GM12878 (cell line): ENCODE results near the gene PLA2G1B. TPM values are rescaled to one million over a fixed set of nuclear protein-coding genes. Genes with fewer than 3 reads are reported as not detected.

Experiments
- BHLHE40 ChIP-seq, 2 experiments: fragments of 450-650 bp in 1 of 2; IDR thresholded peaks; 2 replicates each; pipeline ENCODE4 v1.6.1; 2011 to 2017; ENCODE audit warnings: low read depth in 2 of 2, borderline replicate concordance in 1 of 2, improper control_type of control experiment in 1 of 2, low read length in 1 of 2, mild to moderate bottlenecking in 1 of 2
- EGR1 ChIP-seq, 2 experiments: IDR thresholded peaks; 1 replicate in 1 of 2; 2 replicates in 1 of 2; pipeline ENCODE4 v1.6.1; 2011 to 2012; ENCODE audit warnings: low read depth in 2 of 2, low read length in 2 of 2, borderline replicate concordance in 1 of 2, mild to moderate bottlenecking in 1 of 2, moderate library complexity in 1 of 2
- ETV6 ChIP-seq, 2 experiments: fragments of 450-650 bp in 1 of 2; IDR thresholded peaks in 1 of 2; conservative IDR thresholded peaks in 1 of 2; 2 replicates each; pipeline ENCODE4 v1.6.1; 2014; ENCODE audit warnings: antibody characterized with exemption in 1 of 2, borderline replicate concordance in 1 of 2, low read depth in 1 of 2, mild to moderate bottlenecking in 1 of 2, moderate library complexity in 1 of 2
- FOXM1 ChIP-seq: IDR thresholded peaks from 2 replicates; pipeline ENCODE4 v1.6.1; 2012; ENCODE audit warnings: low read depth, mild to moderate bottlenecking, inconsistent platforms, low read length, moderate library complexity
- HCFC1 ChIP-seq: fragments of 150-350 bp; IDR thresholded peaks from 2 replicates; pipeline ENCODE4 v1.6.1; 2014; ENCODE audit warnings: low read length
- KAT2A ChIP-seq: conservative IDR thresholded peaks from 2 replicates; pipeline ENCODE4 v1.6.1; 2011; ENCODE audit warnings: low read depth, low read length; ENCODE audit not compliant: control insufficient read depth
- NFYA ChIP-seq: IDR thresholded peaks from 2 replicates; pipeline ENCODE4 v1.6.1; 2011; ENCODE audit warnings: low read depth, mild to moderate bottlenecking, low read length, improper control_type of control experiment, borderline replicate concordance
- NFYB ChIP-seq: IDR thresholded peaks from 2 replicates; pipeline ENCODE4 v1.6.1; 2011; ENCODE audit warnings: low read depth, mild to moderate bottlenecking, low read length, improper control_type of control experiment, moderate library complexity; ENCODE audit not compliant: insufficient read depth
- POLR2AphosphoS5 ChIP-seq: IDR thresholded peaks from 2 replicates; pipeline ENCODE4 v1.6.1; 2011; ENCODE audit warnings: mild to moderate bottlenecking, low read length, inconsistent platforms
- RBBP5 ChIP-seq: fragments of 200-600 bp; sonication (generic); conservative IDR thresholded peaks from 2 replicates; pipeline ENCODE4 v1.6.1; 2016
- RELA ChIP-seq: fragments of 450-650 bp; IDR thresholded peaks from 2 replicates; pipeline ENCODE4 v1.8.0; 2014; ENCODE audit warnings: borderline replicate concordance; ENCODE audit not compliant: partially characterized antibody
- SIN3A ChIP-seq: IDR thresholded peaks from 2 replicates; pipeline ENCODE4 v1.6.1; 2012; ENCODE audit warnings: low read depth, low read length, improper control_type of control experiment
- SKIL ChIP-seq: fragments of 450-650 bp; IDR thresholded peaks from 2 replicates; pipeline ENCODE4 v1.6.1; 2017; ENCODE audit warnings: mild to moderate bottlenecking, low read depth, inconsistent platforms; ENCODE audit not compliant: poor library complexity, severe bottlenecking
- SP1 ChIP-seq: IDR thresholded peaks from one replicate; pipeline ENCODE4 v1.6.1; 2011; ENCODE audit warnings: low read depth, low read length
- SREBF1 ChIP-seq: IDR thresholded peaks from 2 replicates; pipeline ENCODE4 v1.6.1; 2012; ENCODE audit warnings: mild to moderate bottlenecking, low read length
- SRF ChIP-seq, 2 experiments: IDR thresholded peaks; 2 replicates each; pipeline ENCODE4 v1.6.1; 2011; ENCODE audit warnings: low read depth in 2 of 2, low read length in 2 of 2, mild to moderate bottlenecking in 1 of 2, moderate library complexity in 1 of 2
- TARDBP ChIP-seq: IDR thresholded peaks from 2 replicates; pipeline ENCODE4 v1.6.1; 2016; ENCODE audit warnings: borderline replicate concordance
- USF2 ChIP-seq: IDR thresholded peaks from 2 replicates; pipeline ENCODE4 v1.6.1; 2011; ENCODE audit warnings: low read depth, low read length, improper control_type of control experiment, borderline replicate concordance
- ZBED1 ChIP-seq: IDR thresholded peaks from 2 replicates; pipeline ENCODE4 v1.6.1; 2016; ENCODE audit warnings: borderline replicate concordance
- ZBTB11 ChIP-seq: fragments of 450-650 bp; formaldehyde crosslinking; IDR thresholded peaks from 2 replicates; pipeline ENCODE4 v1.5.0; 2022; ENCODE audit warnings: mild to moderate bottlenecking, missing genetic modification characterization
- ZNF217 ChIP-seq: fragments of 450-650 bp; IDR thresholded peaks from 2 replicates; pipeline ENCODE4 v1.6.1; 2017; ENCODE audit warnings: antibody characterized with exemption, mild to moderate bottlenecking
- ZNF384 ChIP-seq: IDR thresholded peaks from 2 replicates; pipeline ENCODE4 v1.6.1; 2012; ENCODE audit warnings: low read depth, mild to moderate bottlenecking, low read length, improper control_type of control experiment, borderline replicate concordance
- ZNF622 ChIP-seq: fragments of 450-650 bp; IDR thresholded peaks from 2 replicates; pipeline ENCODE4 v1.6.1; 2017; ENCODE audit warnings: mild to moderate bottlenecking, inconsistent platforms
- polyA plus RNA-seq, 11 experiments: library from polyadenylated mRNA; depleted of rRNA in 4 of 11; unstranded in 6 of 11; stranded (reverse) in 5 of 11; fragments of >200 nt; fragmentation: Nextera tagmentation in 4 of 11; fragmentation: Illumina TruSeq in 1 of 11; extraction: Ambion mirVana in 4 of 11; extraction: Trizol in 1 of 11; gene quantifications; 1 replicate in 1 of 11; 2 replicates in 10 of 11; pipeline versions ENCODE4 v1.2.1 to v1.2.3, GENCODE V29; 2011 to 2016; ENCODE audit warnings: inconsistent platforms in 2 of 11, missing spikeins in 2 of 11, low read depth in 1 of 11
- total RNA-seq, 4 experiments: library from RNA; depleted of rRNA in 3 of 4; stranded (reverse); fragments of >200 nt in 3 of 4; fragmentation: Illumina TruSeq in 1 of 4; extraction: Trizol in 1 of 4; gene quantifications; 2 replicates each; pipeline versions ENCODE4 v1.2.1 to v1.2.3, GENCODE V29; 2013 to 2021

PLA2G1B gene
- total and polyA plus RNA-seq, 10 of the 15 experiments (the other 5 are each of a cell fraction or from before 2014, with no cell fraction given), result not detected

- TF ChIP-seq BHLHE40 (IDR thresholded peaks at IDR 0.05; ENCODE audit: borderline replicate concordance in 1 of 2, low read depth in 2 of 2, low read length in 1 of 2), result no peak
- peak in 1 of 2 experiments; percentile 60; a peak in 1 of 4 replicates for TF ChIP-seq SRF (IDR thresholded peaks at IDR 0.05; ENCODE audit: low read depth in 2 of 2, low read length in 2 of 2)
- TF ChIP-seq RBBP5, result no peak
- peak; percentile 73 for TF ChIP-seq SP1
- TF ChIP-seq SKIL, result peak; percentile 75
- peak; percentile 100 for TF ChIP-seq ZBED1
- TF ChIP-seq ZBTB11, result peak; percentile 69
- TF ChIP-seq ZNF622, result no peak
- TF ChIP-seq RELA, result no peak
- peak; percentile 36 to 92 for TF ChIP-seq EGR1 (IDR thresholded peaks at IDR 0.05; ENCODE audit: borderline replicate concordance in 1 of 2, low read depth in 2 of 2, low read length in 2 of 2)
- peak; percentile 55 for TF ChIP-seq HCFC1
- TF ChIP-seq NFYA, result no peak
- no peak for TF ChIP-seq ZNF384
- peak; percentile 100 for TF ChIP-seq POLR2AphosphoS5
- TF ChIP-seq USF2, result no peak
- TF ChIP-seq KAT2A, result peak; percentile 62
- no peak for TF ChIP-seq NFYB
- TF ChIP-seq ETV6 (conservative IDR thresholded peaks at IDR 0.05 in 1 of 2, IDR thresholded peaks at IDR 0.05 in 1 of 2; ENCODE audit: borderline replicate concordance in 1 of 2, low read depth in 1 of 2), result peak in 1 of 2 experiments; percentile 77; a peak in 1 of 4 replicates
- TF ChIP-seq SREBF1, result no peak
- peak; percentile 93 for TF ChIP-seq FOXM1
- peak; percentile 99 for TF ChIP-seq TARDBP
- no peak for TF ChIP-seq SIN3A
- TF ChIP-seq ZNF217, result no peak
Measured at GRCh38 chr12:120292661-120293531, 34.7 kb downstream of the PLA2G1B start, which contains the start of gene RNU4-1 (continued).
